CD4-positive, alpha-beta T cell treated with Interleukin-15 for 1 hour (primary cell): Measurements from ENCODE around the gene SMARCC2.
"Not testable (repeated sequence)": the region's sequence is repeated elsewhere in the genome, so short reads cannot be mapped to it uniquely, and the experiment has no call there.

Source experiments
- DNase-seq: peaks from one replicate; pipeline ENCODE4 v3.0.0-alpha.2; 2020

The SMARCC2 gene

GRCh38 chr12:56162468-56163290 lies 26.6 kb downstream of the SMARCC2 start:
- DNase-seq: no peak

GRCh38 chr12:56161690-56162351 lies 27.5 kb downstream of the SMARCC2 start:
- DNase-seq: no peak

DNA sequence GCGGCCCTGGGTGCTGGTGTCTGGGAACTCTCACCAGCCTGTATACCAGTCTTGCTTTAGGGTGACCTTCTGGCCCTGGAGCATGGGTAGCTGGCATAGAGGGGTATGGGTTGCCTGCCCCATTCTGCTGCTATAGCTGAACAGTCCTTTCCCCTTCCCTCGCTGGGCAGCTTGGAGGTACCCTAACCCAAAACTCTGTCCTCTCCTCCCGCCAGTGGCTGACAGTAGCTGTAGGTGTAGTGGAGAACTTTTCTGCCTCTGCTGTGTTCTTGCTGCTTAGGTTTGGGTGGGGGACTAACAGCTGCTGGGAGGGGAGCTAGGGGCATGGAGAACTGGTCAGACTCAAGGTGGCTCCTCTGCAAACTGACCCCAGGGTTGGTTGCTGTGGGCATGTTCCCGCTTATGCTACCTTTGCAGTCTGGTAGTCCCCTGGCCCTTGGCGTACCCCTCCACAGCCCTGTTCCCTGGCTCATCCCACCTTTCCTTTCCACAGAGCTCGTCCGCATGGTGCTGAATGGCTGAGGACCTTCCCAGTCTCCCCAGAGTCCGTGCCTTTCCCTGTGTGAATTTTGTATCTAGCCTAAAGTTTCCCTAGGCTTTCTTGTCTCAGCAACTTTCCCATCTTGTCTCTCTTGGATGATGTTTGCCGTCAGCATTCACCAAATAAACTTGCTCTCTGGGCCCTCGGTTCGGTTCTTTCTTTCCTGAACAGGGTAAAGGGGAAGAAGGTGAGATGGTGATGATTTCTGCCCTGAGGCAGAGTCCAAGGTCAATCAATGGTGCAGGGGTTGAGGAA lies 28.2 kb downstream of the SMARCC2 start:
- DNase-seq: no peak

DNA sequence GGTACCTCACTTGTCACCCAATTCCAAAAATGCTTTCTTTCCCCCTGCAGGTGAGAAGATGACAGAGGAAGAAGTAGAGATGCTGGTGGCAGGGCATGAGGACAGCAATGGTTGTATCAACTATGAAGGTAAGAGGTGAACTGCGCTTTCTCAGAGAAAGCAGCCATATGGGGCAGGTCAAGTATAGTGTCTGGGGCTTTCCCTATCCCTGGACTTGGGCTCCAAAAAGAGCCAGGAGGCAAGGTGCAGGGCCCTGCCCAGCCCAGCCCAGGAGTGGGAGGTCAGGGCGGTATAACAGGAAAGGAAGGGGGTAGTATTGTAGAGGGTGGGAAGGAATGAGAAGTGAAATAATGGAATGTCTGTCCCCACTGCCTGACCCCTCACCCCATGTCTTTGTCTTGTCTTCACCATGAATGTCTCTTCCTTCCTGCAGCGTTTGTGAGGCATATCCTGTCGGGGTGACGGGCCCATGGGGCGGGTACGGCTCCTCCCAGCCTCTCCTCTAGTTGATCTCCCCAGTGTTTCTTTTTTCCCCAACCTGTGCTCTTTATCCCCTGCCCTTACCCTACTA lies 29.0 kb downstream of the SMARCC2 start:
- DNase-seq: peak; percentile 64

- DNase-seq: no peak
Observed at GRCh38 chr12:56159482-56160192, 29.6 kb downstream of the SMARCC2 start.

DNA sequence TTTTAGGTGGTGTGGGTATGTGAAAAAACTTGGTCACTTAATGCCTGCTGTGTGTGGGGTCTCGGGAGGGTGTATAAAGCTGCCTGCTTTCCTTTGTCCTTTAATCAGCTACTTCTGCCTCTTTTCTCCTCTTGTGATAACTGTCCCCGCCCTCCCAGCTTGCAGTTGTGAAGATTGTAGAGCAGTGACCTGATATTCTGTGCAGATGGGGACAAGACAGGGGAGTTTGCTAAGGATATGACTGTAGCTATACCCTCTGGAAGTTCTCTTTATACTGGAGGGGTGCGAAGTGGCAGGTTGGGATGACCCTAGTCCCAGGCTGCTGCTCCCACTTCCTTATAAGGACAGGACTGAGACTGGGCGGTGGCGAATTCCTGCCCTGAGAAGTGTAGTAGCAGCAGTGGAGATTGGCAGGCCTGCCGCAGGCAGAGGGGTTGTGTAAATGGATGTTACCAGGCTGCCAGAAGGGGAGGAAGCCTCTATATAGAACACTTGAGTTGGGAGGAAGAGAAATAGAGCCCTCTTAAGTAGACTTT lies 30.3 kb downstream of the SMARCC2 start:
- DNase-seq: peak; percentile 45

DNA sequence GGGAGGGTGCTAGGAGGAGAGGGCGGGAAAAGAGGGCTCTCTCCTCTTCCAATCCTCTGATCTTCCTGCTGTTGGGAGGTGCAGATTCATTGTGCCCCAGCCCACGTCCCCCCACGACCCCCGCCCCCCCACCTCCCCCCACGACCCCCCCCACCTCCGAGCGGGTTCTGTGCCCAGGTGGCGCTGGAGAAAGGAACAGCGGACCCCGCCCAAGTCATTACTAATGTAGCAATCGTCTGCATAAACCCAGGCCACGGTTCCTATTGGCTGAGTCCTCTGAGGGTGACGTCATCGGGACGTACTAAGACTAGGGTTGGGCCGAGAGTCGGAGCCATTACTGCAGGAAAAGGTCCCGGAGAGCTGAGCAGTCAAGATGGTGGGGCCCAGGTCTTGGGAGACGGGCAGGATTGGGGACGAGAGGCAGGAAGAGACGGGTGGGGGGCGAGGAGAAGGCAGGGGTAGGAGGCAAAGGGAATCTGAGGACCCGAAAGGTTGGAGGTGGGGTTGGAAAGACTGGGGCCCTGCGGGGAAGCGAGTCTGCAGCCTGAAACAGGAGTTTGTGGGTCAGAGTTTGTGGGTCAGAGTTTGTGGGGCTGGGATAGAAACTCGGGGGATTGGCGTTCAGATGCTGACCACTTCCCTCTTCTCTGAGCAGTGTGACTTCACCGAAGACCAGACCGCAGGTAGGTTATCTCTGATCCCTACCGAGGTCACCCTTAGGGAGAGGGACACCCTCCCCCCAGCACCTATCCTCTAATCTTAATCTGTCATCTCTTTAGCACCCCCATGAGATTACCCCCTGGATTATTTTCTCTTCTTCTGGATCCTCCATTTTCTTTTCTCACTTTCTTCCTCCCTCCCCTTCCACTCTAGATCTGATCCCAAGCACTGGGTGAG lies 31.0 kb downstream of the SMARCC2 start, which contains the start of gene MYL6:
Gene MYL6 (plus strand): TSS at position 331 of the 897 bp plus-strand sequence. CDS start 43 bp downstream, at position 374.
- DNase-seq: peak; percentile 95

- peak; percentile 71 for DNase-seq
Observed at GRCh38 chr12:56157201-56158028, 31.9 kb downstream of the SMARCC2 start.

DNA sequence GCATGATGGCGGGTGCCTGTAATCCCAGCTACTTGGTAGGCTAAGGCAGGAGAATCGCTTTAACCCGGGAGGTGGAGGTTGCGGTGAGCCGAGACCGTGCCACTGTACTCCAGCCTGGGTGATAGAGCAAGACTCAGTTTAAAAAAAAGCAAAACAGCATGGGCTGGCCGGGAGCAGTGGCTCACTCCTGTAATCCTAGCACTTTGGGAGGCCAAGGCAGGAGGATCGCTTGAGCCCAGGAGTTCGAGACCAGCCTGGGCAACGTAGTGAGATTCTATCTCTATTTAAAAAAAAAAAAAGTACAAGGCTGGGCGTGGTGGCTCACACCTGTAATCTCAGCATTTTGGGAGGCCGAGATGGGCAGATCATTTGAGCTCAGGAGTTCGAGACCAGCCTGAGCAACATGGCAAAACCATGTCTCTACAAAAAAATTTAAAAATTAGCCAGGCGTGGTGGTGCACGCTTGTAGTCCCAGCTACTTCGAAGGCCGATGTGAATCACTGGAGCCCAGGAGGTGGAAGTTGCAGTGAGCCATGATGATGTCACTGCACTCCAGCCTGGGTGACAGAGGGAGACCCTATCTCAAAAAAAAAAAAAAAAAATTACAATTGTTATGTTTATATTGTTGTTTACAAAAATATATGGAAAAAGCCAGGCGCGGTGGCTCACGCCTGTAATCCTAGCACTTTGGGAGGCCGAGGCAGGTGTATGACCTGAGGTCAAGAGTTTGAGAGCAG lies 32.7 kb downstream of the SMARCC2 start:
- not testable (repeated sequence) for DNase-seq

DNA sequence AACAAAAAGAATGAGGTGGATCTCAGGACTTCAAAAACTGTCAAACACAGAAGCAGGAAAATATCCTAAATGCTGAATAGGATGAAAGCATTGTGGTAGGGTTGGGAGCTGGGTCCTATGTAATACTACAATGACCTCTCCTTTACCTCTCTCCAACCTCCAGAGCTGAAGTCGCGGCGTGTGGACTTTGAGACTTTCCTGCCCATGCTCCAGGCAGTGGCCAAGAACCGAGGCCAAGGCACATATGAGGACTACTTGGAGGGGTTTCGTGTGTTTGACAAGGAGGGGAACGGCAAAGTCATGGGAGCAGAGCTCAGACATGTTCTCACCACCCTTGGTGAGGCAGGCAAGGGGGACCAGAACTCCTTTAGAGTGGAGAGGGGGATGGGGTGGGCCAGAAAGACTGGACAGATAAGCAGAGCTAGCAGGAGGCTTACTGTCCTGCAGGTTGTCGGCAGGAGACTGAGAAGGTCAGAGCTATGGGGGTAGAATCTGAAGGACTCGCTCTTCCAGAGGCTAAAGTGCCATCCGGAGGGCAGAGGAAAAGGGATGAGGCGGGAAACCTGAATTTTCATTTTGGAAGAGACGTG lies 33.9 kb downstream of the SMARCC2 start:
- no peak for DNase-seq

DNA sequence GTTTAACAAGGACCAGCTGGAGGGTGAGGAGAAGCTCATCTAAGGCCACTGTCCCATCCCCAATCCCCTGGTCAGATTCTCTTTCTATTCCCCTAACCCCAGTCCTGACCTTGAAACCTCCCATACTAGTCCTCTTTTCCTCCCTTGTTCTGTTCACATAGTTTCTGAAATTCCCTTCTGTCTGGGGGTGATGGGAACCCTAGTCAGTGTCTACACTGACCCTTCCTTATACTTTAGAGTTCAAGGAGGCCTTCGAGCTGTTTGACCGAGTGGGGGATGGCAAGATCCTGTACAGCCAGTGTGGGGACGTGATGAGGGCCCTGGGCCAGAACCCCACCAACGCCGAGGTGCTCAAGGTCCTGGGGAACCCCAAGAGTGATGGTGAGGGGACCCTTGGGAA lies 34.5 kb downstream of the SMARCC2 start:
- DNase-seq: no peak

GRCh38 chr12:56154246-56154771 lies 35.0 kb downstream of the SMARCC2 start:
- DNase-seq: no peak

DNA sequence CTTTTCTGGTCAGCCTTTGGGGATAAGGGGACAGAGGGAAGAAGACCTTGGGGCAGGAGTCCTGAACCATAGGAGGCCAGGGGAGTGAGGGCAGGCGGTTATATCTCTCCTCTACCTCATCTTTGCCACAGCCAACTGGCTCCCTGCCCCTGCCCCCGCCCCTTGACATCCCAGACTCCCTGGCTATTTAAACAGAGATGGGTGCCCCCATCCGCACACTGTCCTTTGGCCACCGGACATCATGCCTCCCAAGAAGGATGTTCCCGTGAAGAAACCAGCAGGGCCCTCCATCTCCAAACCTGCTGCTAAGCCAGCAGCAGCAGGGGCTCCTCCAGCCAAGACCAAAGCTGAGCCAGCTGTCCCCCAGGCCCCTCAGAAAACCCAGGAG lies 35.6 kb downstream of the SMARCC2 start:
- DNase-seq: no peak

GRCh38 chr12:56152756-56153677 lies 36.3 kb downstream of the SMARCC2 start:
- no peak for DNase-seq

DNA sequence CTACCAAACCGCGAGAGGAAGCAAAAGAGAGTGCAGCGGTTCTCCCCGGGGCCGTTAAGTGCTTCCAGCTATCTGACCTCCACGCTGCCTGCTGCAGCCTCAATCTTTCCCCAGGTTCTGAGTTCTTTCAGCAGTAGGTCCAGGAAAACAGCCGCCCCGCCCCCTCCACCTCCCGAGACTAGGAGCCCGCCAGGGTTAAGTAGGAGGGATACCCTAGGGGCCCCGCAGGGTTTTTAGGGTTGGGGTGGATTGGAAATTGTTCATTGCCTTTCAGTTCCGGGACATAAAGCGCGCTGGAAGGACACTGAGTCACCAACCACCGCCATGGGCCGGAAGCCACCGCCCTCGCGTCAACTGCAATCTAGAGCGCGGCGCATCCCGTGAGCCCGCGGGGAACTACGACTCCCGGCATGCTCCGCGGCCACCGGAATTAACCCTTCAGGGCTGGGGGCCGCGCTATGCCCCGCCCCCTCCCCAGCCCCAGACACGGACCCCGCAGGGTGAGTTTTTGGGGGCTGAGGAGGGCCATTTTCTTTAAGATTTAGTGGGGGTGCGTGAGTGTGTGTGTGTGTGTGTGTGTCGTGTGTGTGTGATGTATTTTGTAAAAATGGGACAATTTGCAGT lies 37.0 kb downstream of the SMARCC2 start, which contains the start of gene MYL6B:
Gene MYL6B (plus strand): TSS at position 456 of the 624 bp plus-strand sequence. CDS start 1,332 bp downstream, outside the sequence.
- DNase-seq: peak; percentile 89

- peak; percentile 57 for DNase-seq
Observed at GRCh38 chr12:56151672-56152131, 37.6 kb downstream of the SMARCC2 start.

DNA sequence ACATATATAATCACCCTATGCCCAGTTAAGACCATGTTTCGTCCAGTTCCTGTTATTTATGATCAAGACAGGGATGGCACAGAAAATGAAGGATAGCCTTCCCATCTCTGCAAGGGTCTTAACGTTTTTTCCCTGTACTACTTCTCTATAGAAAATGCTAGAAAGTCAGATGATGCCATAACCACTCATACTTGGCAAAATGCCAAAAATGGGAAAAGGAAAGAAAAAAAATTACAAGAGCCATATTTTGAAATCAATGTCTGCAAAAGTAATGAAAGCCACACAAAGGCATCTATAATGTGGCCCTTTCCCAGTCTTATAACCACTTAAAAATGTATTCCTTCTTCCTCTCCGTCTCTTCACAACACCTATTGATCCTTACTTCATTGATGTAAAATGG lies 38.7 kb downstream of the SMARCC2 start:
- no peak for DNase-seq
